ENCODE measurements around the gene MYOF. TPM values are rescaled to one million over a fixed set of nuclear protein-coding genes. Genes with fewer than 3 reads are reported as not detected.

The MYOF gene
- total and polyA plus RNA-seq, 2 of the 8 experiments (the other 6 are each of a cell fraction or from before 2014, with no cell fraction given): 0.98 to 2.3 TPM

DNA sequence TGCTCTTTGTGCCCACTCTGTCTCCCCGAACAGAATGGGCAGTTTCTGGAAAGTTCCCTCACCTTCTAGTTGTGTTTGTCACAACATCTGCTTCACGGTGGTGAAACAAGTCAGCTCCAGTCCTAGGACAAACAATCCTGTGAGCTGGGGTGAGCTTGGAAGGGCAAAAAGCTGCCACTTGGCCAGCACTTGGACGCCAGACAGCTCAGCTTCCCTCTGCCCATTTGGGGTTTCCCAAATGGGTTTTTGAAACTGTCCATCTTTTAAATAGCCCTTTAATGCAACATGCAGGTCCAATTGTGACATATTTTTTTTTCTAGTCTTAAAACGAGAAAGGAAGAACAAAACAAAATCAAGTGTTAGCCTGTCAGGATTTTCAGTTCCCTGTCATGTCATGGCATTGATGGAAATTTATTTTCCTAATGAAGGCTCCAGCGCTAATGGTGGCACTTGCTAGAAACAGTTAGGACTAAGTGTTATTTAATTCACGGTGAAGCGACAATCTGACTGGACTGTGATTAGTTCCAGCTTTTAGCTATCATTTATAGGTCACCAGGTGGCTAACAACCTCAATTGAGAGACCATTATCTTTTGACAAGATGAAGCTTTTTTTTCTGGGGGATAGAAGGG is 181.7 kb downstream of the MYOF start:
- Histone ChIP-seq H3K23ac (ENCODE audit: insufficient read length) (no peak overlapping the region), H3K36me3 (ENCODE audit: control insufficient read depth in 2 of 4, insufficient read depth in 4 of 4, low read length in 3 of 4) (no peaks in the 10 kb centered on the region)
- CTCF ChIA-PET (ENCODE audit: partially characterized antibody): interaction anchor here (0.6 to 2.4 kb wide), 4 partner anchors 156 to 320 kb away, joined by 3 to 8 read pairs (median 3); no protein-coding TSS in a partner anchor

More for the DNA sequence above, 181.7 kb downstream of the MYOF start:
- no peak for DNase-seq (ENCODE audit: low read depth in 1 of 2, low spot score in 2 of 2)
- Histone ChIP-seq H3K79me2 (ENCODE audit: control insufficient read depth in 1 of 2, insufficient read depth in 2 of 2, low read length in 2 of 2) (no peaks in the 10 kb centered on the region), H3K18ac (ENCODE audit: extremely low read depth, low read length) (no peak overlapping the region; the same call in 1 of the 2 replicates), H3K79me1 (ENCODE audit: low read depth, low read length) (no peaks in the 10 kb centered on the region), H4K91ac (replicated peaks; ENCODE audit: insufficient read length, low read length) (no peak overlapping the region), H3K27ac (ENCODE audit: low read depth, low read length) (no peak overlapping the region), H2AFZ (ENCODE audit: low read length) (0 out of 2 replicates have a peak overlapping the region, but pooled peaks have one; percentile 1), H2BK20ac (ENCODE audit: low read length) (no peak overlapping the region), H3K4me2 (ENCODE audit: insufficient read depth in 1 of 2, low read depth in 2 of 2, low read length in 2 of 2) (no peak overlapping the region), H3K27me3 (replicated peaks in 1 of 4; ENCODE audit: control insufficient read depth in 3 of 4, extremely low read depth in 1 of 4, insufficient read depth in 3 of 4, low read length in 3 of 4) (no peaks in the 10 kb centered on the region), H3K9ac (replicated peaks in 1 of 4; ENCODE audit: extremely low read depth in 1 of 4, low read depth in 3 of 4, low read length in 3 of 4) (no peak overlapping the region), H3K4me3 (ENCODE audit: extremely low read depth in 1 of 4, insufficient read depth in 2 of 4, low read depth in 3 of 4, low read length in 4 of 4) (no peak overlapping the region), H4K8ac (ENCODE audit: extremely low read depth, insufficient read depth, low read length) (no peak overlapping the region), H2AK5ac (ENCODE audit: low read depth, low read length) (no peak overlapping the region), H3K9me3 (ENCODE audit: insufficient read depth in 2 of 2, low read depth in 1 of 2, low read length in 1 of 2) (no peaks in the 10 kb centered on the region), H3K56ac (replicated peaks; ENCODE audit: insufficient read length, low read depth, low read length) (no peak overlapping the region), H3K23me2 (ENCODE audit: low read depth, low read length) (no peaks in the 10 kb centered on the region), H2BK120ac (replicated peaks; ENCODE audit: low read depth, low read length) (no peak overlapping the region), H2BK15ac (ENCODE audit: low read length) (no peak overlapping the region), H2BK5ac (ENCODE audit: low read depth, low read length) (0 out of 2 replicates have a peak overlapping the region, but pooled peaks have one; percentile 20), H2BK12ac (ENCODE audit: low read depth, low read length) (no peak overlapping the region; the same call in 1 of the 2 replicates), H4K20me1 (replicated peaks in 1 of 2; ENCODE audit: control insufficient read depth in 1 of 2, insufficient read depth in 2 of 2, low read length in 2 of 2) (no peaks in the 10 kb centered on the region), H4K5ac (ENCODE audit: insufficient read length, low read depth, low read length) (no peak overlapping the region), H3K14ac (ENCODE audit: insufficient read length) (no peak overlapping the region), H3K4ac (replicated peaks; ENCODE audit: insufficient read length, low read depth, low read length) (no peak overlapping the region), H3K4me1 (replicated peaks in 1 of 4; ENCODE audit: control insufficient read depth in 3 of 4, insufficient read depth in 4 of 4, low read length in 3 of 4) (peaks cover 0 to 11% (median 0%) of the 10 kb centered on the region in 4 experiments; a peak in 2 of 7 replicates)
- TF ChIP-seq TEAD4 (IDR thresholded peaks at IDR 0.05; ENCODE audit: low read depth, low read length) (no peak), CREB1 (IDR thresholded peaks at IDR 0.05) (no peak), CHD2 (IDR thresholded peaks at IDR 0.05; ENCODE audit: low read length) (no peak), KDM5A (IDR thresholded peaks at IDR 0.05; ENCODE audit: low read length) (no peak), USF2 (IDR thresholded peaks at IDR 0.05; ENCODE audit: low read length) (no peak), GABPA (IDR thresholded peaks at IDR 0.05; ENCODE audit: borderline replicate concordance, insufficient read depth, low read length) (no peak)
- 94% methylated on average over 7 of the region's 7 CpGs; no CpG with 5 or more reads in 1 of the 2 experiments for WGBS, 2 experiments (ENCODE audit: extremely low coverage in 1 of 2, insufficient coverage in 1 of 2, insufficient read length in 1 of 2, insufficient replicate concordance in 2 of 2, low coverage in 1 of 2, low lambda C conversion rate in 2 of 2, missing lambda C conversion rate in 1 of 2)
- FAIRE-seq: no peak
- POLR2A ChIA-PET (ENCODE audit: partially characterized antibody): interaction anchor here (1.2 to 1.4 kb wide), 2 partner anchors 9 to 41 kb away, joined by 3 to 4 read pairs; no protein-coding TSS in a partner anchor
